Stimulated activated CD4-positive, alpha-beta T cell treated with anti-CD3 and anti-CD28 coated beads, Interleukin-1b, Interleukin-23, amount 100 ng/mL, for 1 hour (primary cell): ENCODE measurements around the gene KLHDC4.
"Not testable (repeated sequence)": the region's sequence is repeated elsewhere in the genome, so short reads cannot be mapped to it uniquely, and the experiment has no call there.

Source experiments
- DNase-seq, 2 donors: peaks; one replicate each; pipeline ENCODE4 v3.0.0-alpha.2; 2020; ENCODE audit warnings: low read depth in 2 of 2

Gene KLHDC4

GRCh38 chr16:87742781-87743490 is 22.9 kb downstream of the KLHDC4 start:
- DNase-seq = no peak

- no peak for DNase-seq
Measured at GRCh38 chr16:87741700-87742415, 23.9 kb downstream of the KLHDC4 start.

- DNase-seq = no peak
Measured at GRCh38 chr16:87740909-87741424, 24.8 kb downstream of the KLHDC4 start.

GRCh38 chr16:87740441-87740840 is 25.3 kb downstream of the KLHDC4 start:
- DNase-seq = no peak

GRCh38 chr16:87739801-87740200 is 26.0 kb downstream of the KLHDC4 start:
- no peak for DNase-seq

GRCh38 chr16:87736008-87736382 is 29.8 kb downstream of the KLHDC4 start:
- no peak for DNase-seq

- DNase-seq = no peak
Measured at GRCh38 chr16:87735270-87736007, 30.3 kb downstream of the KLHDC4 start.

GRCh38 chr16:87734644-87735043 is 31.1 kb downstream of the KLHDC4 start:
- no peak for DNase-seq

GRCh38 chr16:87733190-87733589 is 32.6 kb downstream of the KLHDC4 start:
- DNase-seq = no peak

- no peak for DNase-seq
Measured at GRCh38 chr16:87731607-87732006, 34.2 kb downstream of the KLHDC4 start.

GRCh38 chr16:87729266-87729954 is 36.4 kb downstream of the KLHDC4 start:
- no peak for DNase-seq

- no peak for DNase-seq
Measured at GRCh38 chr16:87728026-87728425, 37.8 kb downstream of the KLHDC4 start.

GRCh38 chr16:87727346-87727745 is 38.4 kb downstream of the KLHDC4 start:
- DNase-seq = no peak

- DNase-seq = not testable (repeated sequence)
Measured at GRCh38 chr16:87726577-87726976, 39.2 kb downstream of the KLHDC4 start.

GRCh38 chr16:87725596-87726235 is 40.1 kb downstream of the KLHDC4 start:
- DNase-seq = no peak

- DNase-seq = no peak
Measured at GRCh38 chr16:87724490-87725291, 41.1 kb downstream of the KLHDC4 start.

GRCh38 chr16:87723226-87723623 is 42.6 kb downstream of the KLHDC4 start:
- no peak for DNase-seq

GRCh38 chr16:87722590-87723225 is 43.1 kb downstream of the KLHDC4 start:
- no peak for DNase-seq

- DNase-seq = no peak
Measured at GRCh38 chr16:87721622-87722585, 43.9 kb downstream of the KLHDC4 start.
